GM21423 (cell line): ENCODE results near the gene C2CD2.
"Not testable (repeated sequence)": the region's sequence is repeated elsewhere in the genome, so short reads cannot be mapped to it uniquely, and the experiment has no call there.

Source experiments
- ATAC-seq: cut with Tn5 transposase; IDR thresholded peaks from one replicate; pipeline ENCODE4 v1.9.1; 2021; ENCODE audit warnings: mild to moderate bottlenecking, moderate library complexity; ENCODE audit not compliant: unreplicated experiment

Gene C2CD2

DNA sequence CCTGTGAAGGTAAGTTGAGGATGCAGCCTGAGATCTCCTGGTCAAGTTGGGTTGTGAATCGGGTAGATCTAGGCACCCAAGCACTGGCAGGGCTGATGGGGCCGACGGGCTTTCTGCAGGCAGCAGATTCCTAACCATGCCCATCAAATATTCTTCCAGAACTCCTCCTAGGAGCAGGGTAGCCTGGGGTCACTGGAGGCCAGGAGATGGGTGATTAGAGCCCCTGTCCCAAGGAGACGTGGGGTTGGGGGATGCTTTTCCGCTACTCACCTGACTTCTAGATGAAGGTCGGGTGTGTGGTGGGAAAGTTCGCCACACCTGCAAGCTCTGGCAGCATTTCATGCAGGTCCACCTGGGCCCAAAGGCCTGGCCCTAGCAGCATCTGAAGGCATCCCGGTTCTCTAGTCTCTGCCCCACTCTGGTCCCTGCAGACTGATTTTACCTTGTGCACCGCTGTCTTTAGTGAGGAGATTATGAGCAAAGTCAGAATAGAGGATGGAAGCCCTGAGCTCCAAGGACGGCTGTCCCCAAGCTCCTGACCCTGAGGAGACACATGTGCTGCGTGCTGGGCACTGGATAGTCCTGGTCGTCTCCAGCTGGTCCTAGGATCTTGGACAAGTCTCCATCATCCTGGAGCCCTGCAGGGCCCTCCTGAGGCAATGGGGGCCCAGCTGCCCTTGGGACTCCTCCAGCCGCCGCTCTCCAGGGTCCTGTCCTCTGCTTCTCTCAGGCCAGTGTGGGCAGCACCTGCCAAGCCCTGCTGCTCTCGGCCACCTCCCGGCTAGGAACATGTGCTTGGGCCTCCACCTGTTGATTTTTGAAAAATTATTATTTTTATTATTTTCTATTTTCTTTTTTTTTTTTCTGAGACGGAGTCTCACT lies 21.8 kb upstream of the C2CD2 start:
- no peak for ATAC-seq

DNA sequence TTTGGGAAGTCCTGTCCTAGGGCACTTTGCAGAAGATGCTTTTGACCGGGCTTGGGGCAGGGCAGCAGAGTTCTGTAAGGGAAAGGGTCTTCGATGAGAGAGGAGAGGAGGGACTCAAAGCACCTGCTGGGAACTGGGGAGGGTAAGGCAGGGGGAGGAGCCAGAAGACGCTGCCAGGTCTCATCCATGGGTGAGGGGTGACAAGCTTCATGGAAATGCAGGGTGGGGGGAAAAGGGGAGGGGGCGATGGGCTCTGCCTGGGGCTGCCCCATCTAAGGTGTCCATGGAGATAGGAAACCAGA lies 20.9 kb upstream of the C2CD2 start:
- no peak for ATAC-seq

DNA sequence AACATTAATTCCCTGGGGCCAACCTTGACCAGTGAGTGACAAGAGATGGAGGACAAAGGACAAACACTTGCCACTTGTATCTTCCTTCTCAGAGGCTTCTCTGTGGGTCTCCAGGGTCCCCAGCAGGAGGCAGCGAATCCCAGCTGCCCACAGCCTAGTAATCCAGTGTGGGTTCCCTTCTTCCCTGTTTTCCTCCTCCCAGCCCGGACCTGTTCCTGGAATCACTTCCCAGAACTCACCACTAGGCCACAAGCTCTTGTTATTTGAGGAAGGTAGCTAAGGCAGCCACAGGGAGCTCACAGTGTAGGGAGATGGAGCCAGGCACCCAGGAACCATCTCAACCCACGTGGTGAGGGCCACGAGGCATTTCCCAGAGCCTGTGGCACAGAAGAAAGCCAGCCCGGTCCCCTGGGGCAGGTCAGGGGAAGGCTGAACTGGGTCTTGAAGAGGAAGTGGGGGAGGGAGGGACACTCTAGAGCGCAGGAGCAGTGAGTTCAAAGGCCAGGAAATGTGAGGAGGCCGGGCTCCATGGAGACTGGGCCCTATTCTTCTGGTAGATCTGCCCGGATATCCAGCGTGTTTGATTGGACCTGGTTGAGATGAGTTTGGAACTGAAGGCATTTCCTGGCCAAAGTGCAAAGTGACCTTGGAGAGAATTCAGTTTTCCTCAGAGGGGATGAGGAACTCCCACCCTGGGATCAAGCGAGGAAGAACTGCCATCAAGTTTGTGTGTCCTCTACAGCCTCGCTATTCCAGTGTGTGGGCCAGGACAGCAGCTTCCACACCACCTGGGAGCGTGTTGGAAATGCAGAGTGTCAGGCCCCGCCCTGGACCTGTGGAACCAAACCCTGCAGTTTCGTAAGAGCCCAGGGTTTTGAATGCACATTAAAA lies 20.3 kb upstream of the C2CD2 start:
- ATAC-seq: no peak

DNA sequence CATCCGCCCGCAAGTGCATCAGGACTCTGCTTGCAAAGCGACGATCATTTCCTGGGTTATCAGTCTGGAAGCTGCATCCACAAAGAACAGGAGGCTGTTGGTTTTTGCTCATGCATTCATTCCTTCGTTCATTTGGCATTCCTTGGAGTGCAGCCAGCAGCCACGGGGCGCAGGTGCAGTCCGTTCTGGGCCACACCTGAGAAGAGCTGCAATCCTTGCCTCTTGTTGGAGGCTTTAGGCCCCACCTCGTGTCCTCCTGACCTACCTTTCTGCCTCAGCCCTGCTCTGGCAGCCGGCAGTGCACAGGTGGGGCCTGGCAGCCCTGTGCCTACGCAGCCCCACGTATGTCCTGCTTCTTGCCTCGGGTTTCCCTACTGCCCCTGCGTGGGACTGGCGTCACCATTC lies 19.6 kb upstream of the C2CD2 start:
- ATAC-seq: no peak

GRCh38 chr21:41972511-41973205 lies 18.8 kb upstream of the C2CD2 start:
- no peak for ATAC-seq

DNA sequence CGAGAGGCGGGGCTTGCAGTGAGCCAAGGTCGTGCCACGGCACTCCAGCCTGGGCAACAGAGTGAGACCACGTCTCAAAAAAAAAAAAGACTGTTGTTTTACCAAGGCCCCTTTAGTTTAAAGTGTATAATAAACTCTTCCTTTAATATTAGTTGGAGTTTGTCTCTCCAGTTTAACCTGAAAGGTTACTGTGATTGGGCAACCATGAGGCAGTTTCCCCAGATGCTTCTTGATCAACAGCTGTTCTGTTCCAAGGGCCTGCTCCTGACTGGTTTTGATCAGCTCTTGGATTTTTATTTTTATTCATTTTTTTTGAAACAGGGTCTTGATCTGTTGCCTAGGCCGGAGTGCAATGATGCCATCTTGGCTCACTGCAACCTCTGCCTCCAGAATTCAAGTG lies 18.1 kb upstream of the C2CD2 start:
- ATAC-seq: no peak

GRCh38 chr21:41970751-41971653 lies 17.2 kb upstream of the C2CD2 start:
- no peak for ATAC-seq

GRCh38 chr21:41970106-41970391 lies 16.2 kb upstream of the C2CD2 start:
- ATAC-seq: no peak

GRCh38 chr21:41967708-41968107 lies 13.9 kb upstream of the C2CD2 start:
- ATAC-seq: no peak

- ATAC-seq: no peak
Measured at GRCh38 chr21:41966872-41967621, 13.2 kb upstream of the C2CD2 start.

- ATAC-seq: no peak
Measured at GRCh38 chr21:41966041-41966833, 12.4 kb upstream of the C2CD2 start.

DNA sequence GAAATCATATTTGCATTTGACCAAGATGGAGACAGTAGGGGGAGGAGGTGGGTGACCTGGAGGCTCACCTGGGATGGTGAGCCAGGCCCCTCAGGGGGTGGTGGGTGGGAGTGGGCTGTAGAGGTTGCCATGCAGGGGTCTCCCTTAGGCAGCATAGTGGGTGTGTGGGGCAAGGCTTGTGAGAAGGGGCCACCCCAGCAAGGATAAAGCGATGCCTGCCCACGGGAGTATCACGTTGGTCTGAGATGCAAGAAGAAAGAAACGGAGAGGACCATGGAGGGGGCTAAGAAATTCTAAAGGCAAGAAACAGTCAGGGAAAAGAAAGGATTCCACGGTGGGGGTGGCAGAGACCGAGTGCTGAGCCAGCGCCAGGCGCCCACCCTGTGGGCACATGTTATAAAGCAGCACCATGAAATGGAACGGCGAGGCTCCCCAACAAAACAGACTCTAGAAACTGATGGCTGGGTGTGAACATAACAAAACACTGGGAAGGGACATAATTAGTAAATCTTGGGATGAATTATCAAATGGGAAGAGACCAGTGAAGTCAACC lies 11.7 kb upstream of the C2CD2 start:
- no peak for ATAC-seq

GRCh38 chr21:41965045-41965444 lies 11.2 kb upstream of the C2CD2 start:
- ATAC-seq: no peak

- ATAC-seq: no peak
Measured at GRCh38 chr21:41964171-41964570, 10.4 kb upstream of the C2CD2 start.

- ATAC-seq: no peak
Measured at GRCh38 chr21:41962425-41962966, 8.7 kb upstream of the C2CD2 start.

GRCh38 chr21:41961753-41962152 lies 7.9 kb upstream of the C2CD2 start:
- ATAC-seq: no peak

DNA sequence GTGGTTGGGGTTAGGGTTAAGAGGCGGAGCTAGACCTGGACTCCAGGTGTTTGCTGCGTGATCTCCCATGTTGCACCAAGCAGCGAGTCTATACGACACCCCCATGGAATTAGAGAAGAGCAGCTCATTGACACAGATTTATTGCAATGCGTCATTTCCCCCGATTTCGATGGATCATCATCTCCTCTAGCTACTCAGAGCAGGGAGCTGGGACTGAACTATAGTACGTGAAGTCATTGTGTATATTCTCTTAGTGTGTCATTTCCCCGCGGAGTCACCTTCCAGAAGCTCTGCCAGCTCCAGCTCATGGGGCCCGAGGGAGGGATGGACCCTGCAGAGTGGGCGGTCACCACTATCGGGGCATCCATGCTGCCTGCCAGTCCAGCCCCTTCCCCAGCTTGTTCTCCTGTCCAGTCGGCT lies 7.5 kb upstream of the C2CD2 start:
- no peak for ATAC-seq

DNA sequence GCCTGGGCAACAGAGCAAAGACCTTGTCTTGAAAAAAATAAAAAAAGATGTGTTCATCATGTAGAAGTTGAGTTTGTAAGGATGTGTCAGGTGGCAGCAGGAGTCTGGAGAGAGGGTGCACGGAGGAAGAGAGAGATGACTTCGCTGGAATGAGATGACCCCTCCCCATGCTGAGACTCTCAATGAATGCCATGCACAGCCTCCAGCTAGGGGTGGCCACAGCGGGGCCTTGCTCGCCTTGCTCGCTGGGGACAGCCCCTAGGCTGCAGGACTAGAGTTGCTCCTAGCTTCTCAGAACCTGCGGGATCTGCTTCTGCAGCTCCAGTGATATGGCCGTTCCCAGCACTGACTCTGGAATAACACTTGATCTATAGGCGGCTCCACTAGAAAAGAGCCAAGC lies 6.6 kb upstream of the C2CD2 start:
- ATAC-seq: no peak

DNA sequence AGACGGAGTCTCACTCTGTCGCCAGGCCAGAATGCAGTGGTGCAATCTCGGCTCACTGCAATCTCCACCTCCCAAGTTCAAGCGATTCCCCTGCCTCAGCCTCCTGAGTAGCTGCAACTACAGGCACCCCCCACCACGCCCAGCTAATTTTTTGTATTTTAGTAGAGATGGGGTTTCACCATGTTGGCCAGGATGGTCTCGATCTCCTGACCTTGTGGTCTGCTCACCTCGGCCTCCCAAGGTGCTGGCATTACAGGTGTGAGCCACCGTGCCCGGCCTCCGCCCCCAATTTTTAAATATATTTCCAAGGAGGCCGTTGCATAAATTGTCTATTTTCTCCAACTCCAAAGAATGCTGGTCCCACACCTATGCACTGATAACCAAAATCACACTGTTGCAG lies 5.9 kb upstream of the C2CD2 start:
- ATAC-seq: not testable (repeated sequence)
